GM19035 (cell line): ENCODE measurements around the gene OR7C1.
"Not testable (repeated sequence)": the region's sequence is repeated elsewhere in the genome, so short reads cannot be mapped to it uniquely, and the experiment has no call there.

Experiments
- ATAC-seq: cut with Tn5 transposase; IDR thresholded peaks from one replicate; pipeline ENCODE4 v1.9.1; 2021; ENCODE audit not compliant: unreplicated experiment

OR7C1 gene

GRCh38 chr19:14768001-14768400 is 67.0 kb downstream of the OR7C1 start:
- no peak for ATAC-seq

GRCh38 chr19:14767466-14767971 is 67.5 kb downstream of the OR7C1 start:
- ATAC-seq: no peak

- not testable (repeated sequence) for ATAC-seq
Measured at GRCh38 chr19:14765841-14766240, 69.1 kb downstream of the OR7C1 start.

GRCh38 chr19:14765403-14765802 is 69.6 kb downstream of the OR7C1 start:
- not testable (repeated sequence) for ATAC-seq

GRCh38 chr19:14764401-14764800 is 70.6 kb downstream of the OR7C1 start:
- ATAC-seq: no peak

GRCh38 chr19:14763497-14764145 is 71.4 kb downstream of the OR7C1 start:
- no peak for ATAC-seq

GRCh38 chr19:14762111-14762510 is 72.9 kb downstream of the OR7C1 start:
- no peak for ATAC-seq

GRCh38 chr19:14761607-14762006 is 73.4 kb downstream of the OR7C1 start:
- ATAC-seq: no peak

GRCh38 chr19:14758816-14759215 is 76.2 kb downstream of the OR7C1 start:
- ATAC-seq: no peak

GRCh38 chr19:14748601-14749000 is 86.4 kb downstream of the OR7C1 start:
- no peak for ATAC-seq
